Measurements from ENCODE around the gene NCR3LG1.

DNA sequence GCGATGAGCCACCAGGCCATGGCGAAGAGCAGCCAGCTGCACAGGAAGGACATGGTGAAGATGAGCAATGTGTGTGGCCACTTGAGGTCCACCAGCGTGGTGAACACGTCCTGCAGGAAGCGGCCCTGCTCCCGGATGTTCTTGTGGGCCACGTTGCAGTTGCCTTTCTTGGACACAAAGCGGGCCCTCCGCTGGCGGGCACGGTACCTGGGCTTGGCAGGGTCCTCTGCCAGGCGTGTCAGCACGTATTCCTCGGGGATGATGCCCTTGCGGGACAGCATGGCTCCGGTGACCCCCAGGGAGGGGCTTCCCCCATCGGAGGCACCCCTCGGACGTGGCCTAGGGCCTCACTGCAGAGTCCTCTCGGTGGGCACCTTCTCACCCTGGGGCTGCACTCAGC, 36.2 kb downstream of the NCR3LG1 start:
- TF ChIP-seq, protein P1, sequence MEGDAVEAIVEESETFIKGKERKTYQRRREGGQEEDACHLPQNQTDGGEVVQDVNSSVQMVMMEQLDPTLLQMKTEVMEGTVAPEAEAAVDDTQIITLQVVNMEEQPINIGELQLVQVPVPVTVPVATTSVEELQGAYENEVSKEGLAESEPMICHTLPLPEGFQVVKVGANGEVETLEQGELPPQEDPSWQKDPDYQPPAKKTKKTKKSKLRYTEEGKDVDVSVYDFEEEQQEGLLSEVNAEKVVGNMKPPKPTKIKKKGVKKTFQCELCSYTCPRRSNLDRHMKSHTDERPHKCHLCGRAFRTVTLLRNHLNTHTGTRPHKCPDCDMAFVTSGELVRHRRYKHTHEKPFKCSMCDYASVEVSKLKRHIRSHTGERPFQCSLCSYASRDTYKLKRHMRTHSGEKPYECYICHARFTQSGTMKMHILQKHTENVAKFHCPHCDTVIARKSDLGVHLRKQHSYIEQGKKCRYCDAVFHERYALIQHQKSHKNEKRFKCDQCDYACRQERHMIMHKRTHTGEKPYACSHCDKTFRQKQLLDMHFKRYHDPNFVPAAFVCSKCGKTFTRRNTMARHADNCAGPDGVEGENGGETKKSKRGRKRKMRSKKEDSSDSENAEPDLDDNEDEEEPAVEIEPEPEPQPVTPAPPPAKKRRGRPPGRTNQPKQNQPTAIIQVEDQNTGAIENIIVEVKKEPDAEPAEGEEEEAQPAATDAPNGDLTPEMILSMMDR (conservative IDR thresholded peaks at IDR 0.05; ENCODE audit: low read depth, low read length) = no peak
- TF ChIP-seq MXI1 (IDR thresholded peaks at IDR 0.05; ENCODE audit: borderline replicate concordance, low read depth, low read length) (no peak), FOS (IDR thresholded peaks at IDR 0.05; ENCODE audit: low read depth, low read length) (no peak), POLR2A (IDR thresholded peaks at IDR 0.05; ENCODE audit: low read depth, low read length) (no peak)
